Lower leg skin (tissue), 4 donors: ENCODE results near the gene PKD2. TPM values are rescaled to one million over a fixed set of nuclear protein-coding genes. Genes with fewer than 3 reads are reported as not detected.

Experiments used
- DNase-seq, 2 donors: peaks; one replicate each; pipeline ENCODE4 v3.0.0-alpha.2; 2019; ENCODE audit warnings: low spot score in 2 of 2
- H3K4me3 ChIP-seq: fragments of 200-600 bp; sonication (generic); 2 replicates; pipeline ENCODE4 v1.5.1; 2017; ENCODE audit warnings: mild to moderate bottlenecking, low read depth; ENCODE audit not compliant: poor library complexity, severe bottlenecking
- POLR2A ChIP-seq, 2 donors: fragments of 450-650 bp; IDR thresholded peaks; one replicate each; pipeline ENCODE4 v1.6.1; 2016 to 2017; ENCODE audit warnings: antibody characterized with exemption in 2 of 2, mild to moderate bottlenecking in 1 of 2, moderate library complexity in 1 of 2
- WGBS, 2 donors: methylation state at CpG; one replicate each; pipeline ENCODE4 v1.1.5; 2018; 5-methylcytosine and 5-hydroxymethylcytosine counted together
- intact Hi-C: fragments of 100-400 bp; cut with DNase I; formaldehyde crosslinking; loops from one replicate; pipeline ENCODE4 v1.15.0; 2023; ENCODE audit warnings: low total_unique reads
- total RNA-seq, 4 donors: library from RNA; depleted of rRNA; stranded (reverse); fragments of >200 nt; gene quantifications; one replicate each; pipeline ENCODE4 v1.1.0, GENCODE V29; 2016
- TF ChIP-seq, protein P1 (sequence below), 3 donors: fragments of 450-650 bp; IDR thresholded peaks; one replicate each; pipeline ENCODE4 v1.5.1; 2016; ENCODE audit warnings: antibody characterized with exemption in 3 of 3, mild to moderate bottlenecking in 3 of 3, moderate library complexity in 2 of 3

PKD2 gene
- total RNA-seq, 4 donors from 2014 or later = 17.3 to 25.4 (median 21.7) TPM

DNA sequence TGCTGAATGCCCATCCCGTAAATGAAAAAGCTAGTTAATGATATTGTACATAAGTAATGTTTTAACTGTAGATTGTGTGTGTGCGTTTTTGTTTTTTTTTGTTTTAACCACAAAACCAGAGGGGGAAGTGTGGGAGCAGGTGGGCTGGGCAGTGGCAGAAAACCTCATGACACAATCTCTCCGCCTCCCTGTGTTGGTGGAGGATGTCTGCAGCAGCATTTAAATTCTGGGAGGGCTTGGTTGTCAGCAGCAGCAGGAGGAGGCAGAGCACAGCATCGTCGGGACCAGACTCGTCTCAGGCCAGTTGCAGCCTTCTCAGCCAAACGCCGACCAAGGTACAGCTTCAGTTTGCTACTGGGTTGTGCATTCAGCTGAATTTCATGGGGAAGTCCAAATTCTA, 32.0 kb upstream of the PKD2 start, which contains the start of gene SPP1:
TSS of gene SPP1 (plus strand) at position 249 of the 400 bp plus-strand sequence. CDS start 1,182 bp downstream, outside the sequence.
- DNase-seq = no peak
- TF ChIP-seq POLR2A (IDR thresholded peaks at IDR 0.05) = no peak
- TF ChIP-seq, protein P1, sequence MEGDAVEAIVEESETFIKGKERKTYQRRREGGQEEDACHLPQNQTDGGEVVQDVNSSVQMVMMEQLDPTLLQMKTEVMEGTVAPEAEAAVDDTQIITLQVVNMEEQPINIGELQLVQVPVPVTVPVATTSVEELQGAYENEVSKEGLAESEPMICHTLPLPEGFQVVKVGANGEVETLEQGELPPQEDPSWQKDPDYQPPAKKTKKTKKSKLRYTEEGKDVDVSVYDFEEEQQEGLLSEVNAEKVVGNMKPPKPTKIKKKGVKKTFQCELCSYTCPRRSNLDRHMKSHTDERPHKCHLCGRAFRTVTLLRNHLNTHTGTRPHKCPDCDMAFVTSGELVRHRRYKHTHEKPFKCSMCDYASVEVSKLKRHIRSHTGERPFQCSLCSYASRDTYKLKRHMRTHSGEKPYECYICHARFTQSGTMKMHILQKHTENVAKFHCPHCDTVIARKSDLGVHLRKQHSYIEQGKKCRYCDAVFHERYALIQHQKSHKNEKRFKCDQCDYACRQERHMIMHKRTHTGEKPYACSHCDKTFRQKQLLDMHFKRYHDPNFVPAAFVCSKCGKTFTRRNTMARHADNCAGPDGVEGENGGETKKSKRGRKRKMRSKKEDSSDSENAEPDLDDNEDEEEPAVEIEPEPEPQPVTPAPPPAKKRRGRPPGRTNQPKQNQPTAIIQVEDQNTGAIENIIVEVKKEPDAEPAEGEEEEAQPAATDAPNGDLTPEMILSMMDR (IDR thresholded peaks at IDR 0.05) = no peak
- WGBS, 2 donors = 26 to 45% methylated on average over 8 of the region's 8 CpGs
- no peak within 1 kb of the TSS for H3K4me3 ChIP-seq
- intact Hi-C loops = loop anchor here (10.0 kb wide), 1 partner anchor 121 kb away; no protein-coding TSS in a partner anchor

DNA sequence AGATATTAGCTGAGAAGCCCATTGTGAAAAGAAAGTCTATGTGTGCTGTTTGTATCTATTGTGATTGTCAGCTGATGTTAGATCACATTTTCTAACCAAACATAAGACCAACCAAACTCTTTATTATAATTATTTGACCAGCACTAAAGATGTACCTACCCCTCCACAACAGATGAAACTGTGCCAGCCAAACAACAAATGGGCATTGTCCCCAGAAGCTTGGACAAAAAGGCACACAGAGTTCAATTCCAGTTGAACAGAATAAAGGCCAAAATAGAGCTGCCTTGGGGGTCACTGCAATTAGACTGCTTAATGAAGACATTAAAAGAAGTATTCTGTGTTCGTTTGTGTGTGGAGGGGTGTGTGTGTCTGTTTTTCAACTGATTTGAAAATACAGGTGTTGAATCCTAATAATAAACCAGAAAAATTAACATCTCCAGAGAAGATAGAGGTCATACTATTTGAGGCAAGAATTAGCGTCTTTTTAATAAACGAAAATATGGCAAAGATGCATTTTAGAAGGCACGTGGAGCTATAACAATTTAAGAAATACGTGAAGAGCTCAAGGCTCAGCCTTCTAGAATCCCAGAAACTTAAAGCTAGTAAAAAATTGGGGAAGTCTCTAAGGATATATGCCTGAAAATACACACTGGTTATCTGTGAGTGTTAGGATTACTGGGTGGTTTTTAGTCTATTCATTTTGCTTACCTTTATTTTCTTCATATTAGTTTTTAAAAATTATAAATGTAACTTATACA, 29.7 kb upstream of the PKD2 start:
- TF ChIP-seq POLR2A (IDR thresholded peaks at IDR 0.05) = no peak
- TF ChIP-seq, protein P1 (IDR thresholded peaks at IDR 0.05) = no peak
- H3K4me3 ChIP-seq = no peak overlapping the region
- intact Hi-C loops = loop anchor here (10.0 kb wide), 1 partner anchor 123 kb away; no protein-coding TSS in a partner anchor
- 82 to 89% methylated on average over 5 of the region's 5 CpGs for WGBS, 2 donors
- DNase-seq = no peak

DNA sequence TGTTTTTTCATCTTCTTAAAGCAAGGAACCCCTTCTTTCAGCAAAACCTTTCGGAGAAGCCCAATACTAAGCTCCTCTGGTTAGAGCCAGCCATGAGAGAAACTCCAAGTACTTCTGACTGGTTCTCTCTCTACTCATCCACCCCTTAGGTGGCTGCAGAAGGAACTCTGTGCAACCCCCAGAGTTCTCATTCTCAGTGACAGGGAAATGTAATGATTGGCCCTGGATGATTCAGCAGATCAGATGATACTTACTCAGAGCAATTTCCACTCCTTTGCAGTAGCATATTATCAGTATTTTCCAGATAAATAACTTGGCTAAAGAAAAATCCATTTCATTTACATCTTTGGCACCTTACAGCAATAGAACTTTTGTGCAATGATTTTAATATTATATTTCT, 28.8 kb upstream of the PKD2 start:
- WGBS, 2 donors = 95 to 100% methylated on average over 1 of the region's 1 CpG
- DNase-seq = no peak
- intact Hi-C loops = loop anchor here (10.0 kb wide), 1 partner anchor 124 kb away; no protein-coding TSS in a partner anchor
- no peak overlapping the region for H3K4me3 ChIP-seq
- TF ChIP-seq, protein P1 (IDR thresholded peaks at IDR 0.05) = no peak
- TF ChIP-seq POLR2A (IDR thresholded peaks at IDR 0.05) = no peak

DNA sequence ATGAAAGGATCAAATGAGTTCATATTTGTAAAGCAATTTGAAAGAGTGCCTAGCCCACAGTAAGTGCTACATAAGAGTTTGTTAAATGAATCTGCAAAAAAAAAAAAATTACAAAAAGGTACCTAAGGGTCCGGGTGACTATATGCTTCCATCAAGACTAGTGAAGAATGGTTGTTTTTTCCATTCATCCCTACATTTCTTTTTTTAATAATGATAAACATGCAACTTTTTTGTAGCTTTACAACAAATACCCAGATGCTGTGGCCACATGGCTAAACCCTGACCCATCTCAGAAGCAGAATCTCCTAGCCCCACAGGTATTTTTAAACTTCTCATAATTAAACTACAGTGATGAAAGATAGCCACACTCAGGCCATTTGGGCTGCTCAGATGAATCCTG, 27.6 kb upstream of the PKD2 start:
- intact Hi-C loops = loop anchor here (10.0 kb wide), 1 partner anchor 125 kb away; no protein-coding TSS in a partner anchor

DNA sequence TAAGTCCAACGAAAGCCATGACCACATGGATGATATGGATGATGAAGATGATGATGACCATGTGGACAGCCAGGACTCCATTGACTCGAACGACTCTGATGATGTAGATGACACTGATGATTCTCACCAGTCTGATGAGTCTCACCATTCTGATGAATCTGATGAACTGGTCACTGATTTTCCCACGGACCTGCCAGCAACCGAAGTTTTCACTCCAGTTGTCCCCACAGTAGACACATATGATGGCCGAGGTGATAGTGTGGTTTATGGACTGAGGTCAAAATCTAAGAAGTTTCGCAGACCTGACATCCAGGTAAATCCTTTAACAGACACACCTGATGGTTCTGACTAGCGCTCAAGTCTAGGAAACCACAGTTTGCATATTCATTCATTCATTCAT, 25.9 kb upstream of the PKD2 start:
- no peak overlapping the region for H3K4me3 ChIP-seq
- WGBS, 2 donors = 96% methylated on average over 8 of the region's 8 CpGs
- no peak for DNase-seq
- intact Hi-C loops = no loop called here
- TF ChIP-seq POLR2A (IDR thresholded peaks at IDR 0.05) = no peak
- TF ChIP-seq, protein P1 (IDR thresholded peaks at IDR 0.05) = no peak

More for the DNA sequence above, 27.6 kb upstream of the PKD2 start:
- DNase-seq = no peak
- WGBS, 2 donors = 91 to 98% methylated on average over 1 of the region's 1 CpG
- no peak for TF ChIP-seq POLR2A (IDR thresholded peaks at IDR 0.05)
- TF ChIP-seq, protein P1 (IDR thresholded peaks at IDR 0.05) = no peak
- H3K4me3 ChIP-seq = no peak overlapping the region
